Trophoblast cell (in vitro differentiated cells and primary cell): ENCODE data around the gene FKBP9.
"Not testable (repeated sequence)": the region's sequence is repeated elsewhere in the genome, so short reads cannot be mapped to it uniquely, and the experiment has no call there.

Experiments
- DNase-seq, 2 donors: peaks; one replicate each; pipeline ENCODE4 v3.0.0-alpha.2; 2016
- H2AFZ ChIP-seq: 2 replicates; pipeline ENCODE4 v1.6.1; 2013; ENCODE audit warnings: low read length, moderate library complexity, mild to moderate bottlenecking; ENCODE audit not compliant: insufficient read depth, poor library complexity
- H2AK5ac ChIP-seq: 2 replicates; pipeline ENCODE4 v1.6.1; 2013; ENCODE audit warnings: mild to moderate bottlenecking, low read length
- H2BK120ac ChIP-seq: 2 replicates; pipeline ENCODE4 v1.6.1; 2013; ENCODE audit warnings: low read length, mild to moderate bottlenecking, moderate library complexity; ENCODE audit not compliant: insufficient read depth, poor library complexity
- H2BK12ac ChIP-seq: 2 replicates; pipeline ENCODE4 v1.6.1; 2013; ENCODE audit warnings: mild to moderate bottlenecking, low read length, moderate library complexity
- H2BK5ac ChIP-seq: 2 replicates; pipeline ENCODE4 v1.6.1; 2013; ENCODE audit warnings: low read length, low read depth, moderate library complexity, mild to moderate bottlenecking; ENCODE audit not compliant: poor library complexity
- H3K14ac ChIP-seq: 2 replicates; pipeline ENCODE4 v1.6.1; 2013; ENCODE audit warnings: mild to moderate bottlenecking, low read length
- H3K18ac ChIP-seq: 2 replicates; pipeline ENCODE4 v1.6.1; 2013; ENCODE audit warnings: mild to moderate bottlenecking, low read length
- H3K23ac ChIP-seq: 2 replicates; pipeline ENCODE4 v1.6.1; 2013; ENCODE audit warnings: low read length
- H3K27ac ChIP-seq: 2 replicates; pipeline ENCODE4 v1.5.1; 2013; ENCODE audit warnings: low read depth, mild to moderate bottlenecking, inconsistent platforms, low read length, moderate library complexity
- H3K27me3 ChIP-seq: 2 replicates; pipeline ENCODE4 v1.6.1; 2013; ENCODE audit warnings: inconsistent platforms, mild to moderate bottlenecking, low read length, moderate library complexity; ENCODE audit not compliant: insufficient read depth
- H3K36me3 ChIP-seq, 2 experiments: 1 replicate in 1 of 2; 2 replicates in 1 of 2; pipeline ENCODE4 v1.6.1; 2013; ENCODE audit warnings: low read length in 2 of 2, mild to moderate bottlenecking in 2 of 2, moderate library complexity in 1 of 2; ENCODE audit not compliant: insufficient read depth in 2 of 2, control insufficient read depth in 1 of 2
- H3K4ac ChIP-seq: 2 replicates; pipeline ENCODE4 v1.6.1; 2013; ENCODE audit warnings: low read depth, mild to moderate bottlenecking, low read length, moderate library complexity
- H3K4me1 ChIP-seq, 2 experiments: 1 replicate in 1 of 2; 2 replicates in 1 of 2; pipeline ENCODE4 v1.6.1; 2013; ENCODE audit warnings: low read length in 2 of 2, mild to moderate bottlenecking in 2 of 2, moderate library complexity in 1 of 2; ENCODE audit not compliant: insufficient read depth in 2 of 2, control insufficient read depth in 1 of 2
- H3K4me2 ChIP-seq: 2 replicates; pipeline ENCODE4 v1.6.1; 2013; ENCODE audit warnings: inconsistent platforms, mild to moderate bottlenecking, low read length, moderate library complexity
- H3K4me3 ChIP-seq: 2 replicates; pipeline ENCODE4 v1.5.1; 2013; ENCODE audit warnings: mild to moderate bottlenecking, low read depth, low read length, inconsistent platforms
- H3K79me1 ChIP-seq: one replicate; pipeline ENCODE4 v1.6.1; 2013; ENCODE audit warnings: low read length
- H3K79me2 ChIP-seq: 2 replicates; pipeline ENCODE4 v1.6.1; 2013; ENCODE audit warnings: low read length, mild to moderate bottlenecking; ENCODE audit not compliant: control insufficient read depth, insufficient read depth, poor library complexity
- H3K9ac ChIP-seq: 2 replicates; pipeline ENCODE4 v1.6.1; 2013; ENCODE audit warnings: mild to moderate bottlenecking, low read length
- H3K9me3 ChIP-seq: 2 replicates; pipeline ENCODE4 v1.6.1; 2013; ENCODE audit warnings: low read depth, mild to moderate bottlenecking, control low read depth, inconsistent platforms, low read length; ENCODE audit not compliant: insufficient read depth
- H4K12ac ChIP-seq: 2 replicates; pipeline ENCODE4 v1.6.1; 2013; ENCODE audit warnings: low read depth, mild to moderate bottlenecking, low read length, moderate library complexity
- H4K8ac ChIP-seq: 2 replicates; pipeline ENCODE4 v1.6.1; 2013; ENCODE audit warnings: low read depth, mild to moderate bottlenecking, low read length, moderate library complexity
- H4K91ac ChIP-seq: one replicate; pipeline ENCODE4 v1.6.1; 2013; ENCODE audit warnings: low read depth, mild to moderate bottlenecking, low read length, moderate library complexity
- WGBS: extraction: QIAGEN DNeasy Blood & Tissue Kit; methylation state at CpG from one replicate; pipeline ENCODE4 v1.1.7; 2013; ENCODE audit warnings: missing lambda C conversion rate; ENCODE audit not compliant: insufficient read length, insufficient coverage; ENCODE audit errors: extremely low coverage; 5-methylcytosine and 5-hydroxymethylcytosine counted together

FKBP9 gene

DNA sequence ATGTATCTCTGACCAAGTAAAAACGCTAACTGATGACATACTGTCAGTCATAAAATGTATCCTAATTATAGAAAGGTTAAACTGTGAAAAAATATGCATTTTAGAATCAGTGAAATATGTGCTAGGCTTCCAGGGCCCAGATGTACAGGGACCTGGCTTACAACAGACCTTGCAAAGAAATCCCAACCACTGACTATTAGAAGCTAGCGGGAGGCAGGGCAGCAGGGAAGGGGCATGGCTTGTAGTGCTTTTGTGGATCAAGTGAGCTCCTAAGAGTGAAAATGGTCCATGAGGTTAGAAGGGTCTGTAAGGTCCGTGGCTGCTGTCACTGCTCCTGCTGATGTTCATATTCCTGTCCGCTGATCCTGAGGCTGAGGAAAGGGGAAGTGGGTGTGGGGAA, 40.7 kb downstream of the FKBP9 start:
- not testable (repeated sequence) for H2BK12ac ChIP-seq, H4K12ac ChIP-seq, H4K91ac ChIP-seq, H2AK5ac ChIP-seq, DNase-seq, H3K18ac ChIP-seq, H3K27me3 ChIP-seq, H3K4me3 ChIP-seq, H3K4me2 ChIP-seq, H4K8ac ChIP-seq, H2BK120ac ChIP-seq, H3K14ac ChIP-seq, H3K4ac ChIP-seq, H3K79me1 ChIP-seq, H2AFZ ChIP-seq, H3K4me1 ChIP-seq, H3K9ac ChIP-seq, H3K27ac ChIP-seq, H3K23ac ChIP-seq, H3K79me2 ChIP-seq, H2BK5ac ChIP-seq, H3K36me3 ChIP-seq, H3K9me3 ChIP-seq
- WGBS: no CpG with 5 or more reads among the region's 4 CpGs

DNA sequence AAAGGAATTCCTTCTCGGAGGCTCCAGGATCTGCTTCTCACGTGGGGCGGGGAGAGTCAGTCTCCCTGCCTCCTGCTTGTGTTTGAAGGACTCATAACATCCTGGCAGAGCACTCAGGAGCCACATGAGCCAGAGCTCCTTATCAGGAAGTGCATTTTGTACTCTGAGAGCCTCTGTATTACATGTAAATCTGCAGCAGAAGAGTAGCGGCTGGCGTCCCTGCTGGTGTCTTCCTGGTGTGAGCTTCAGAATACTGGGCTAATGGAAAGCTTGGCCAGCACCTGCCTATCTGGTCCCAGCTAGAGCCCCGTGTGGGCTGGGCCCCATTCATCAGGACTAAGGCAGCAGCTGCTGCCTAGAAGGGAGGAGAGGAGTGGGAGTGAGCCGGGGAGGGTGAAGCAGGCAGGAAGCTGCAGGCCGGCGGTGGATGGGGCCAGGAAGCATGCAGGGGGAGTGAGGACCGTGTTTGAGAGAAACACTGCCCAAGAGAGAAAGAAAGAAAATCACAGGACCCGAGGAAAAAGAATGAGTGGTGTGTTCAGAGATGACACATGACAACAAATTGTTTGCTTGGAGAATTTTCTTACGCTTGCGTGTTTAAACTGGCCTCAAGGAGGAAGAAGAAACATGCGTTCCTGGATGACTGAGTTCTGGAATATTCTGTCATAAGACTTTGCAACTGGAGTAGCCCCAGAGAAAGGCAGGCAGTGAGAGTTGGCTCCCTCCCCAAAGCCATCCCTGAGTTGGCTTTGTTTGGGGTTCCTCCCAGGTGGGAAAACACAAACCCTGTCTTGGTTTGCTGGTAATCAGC, 41.3 kb downstream of the FKBP9 start:
- Histone ChIP-seq H4K91ac (peak overlapping the region; percentile 11), H4K8ac (peak overlapping the region; percentile 75), H3K27ac (peak overlapping the region; percentile 9), H3K4me2 (peak overlapping the region; percentile 41), H4K12ac (peak overlapping the region; percentile 36)
- peak in 1 of 2 donors; percentile 3 for DNase-seq
- H2AK5ac ChIP-seq, H3K4me1 ChIP-seq, H3K4me3 ChIP-seq, H3K79me1 ChIP-seq, H2BK5ac ChIP-seq, H3K36me3 ChIP-seq, H2BK12ac ChIP-seq, H3K18ac ChIP-seq, H3K4ac ChIP-seq, H3K9ac ChIP-seq, H3K9me3 ChIP-seq, H2BK120ac ChIP-seq, H2AFZ ChIP-seq, H3K14ac ChIP-seq, H3K23ac ChIP-seq, H3K27me3 ChIP-seq, H3K79me2 ChIP-seq: not testable (repeated sequence)
- no CpG with 5 or more reads among the region's 14 CpGs for WGBS

DNA sequence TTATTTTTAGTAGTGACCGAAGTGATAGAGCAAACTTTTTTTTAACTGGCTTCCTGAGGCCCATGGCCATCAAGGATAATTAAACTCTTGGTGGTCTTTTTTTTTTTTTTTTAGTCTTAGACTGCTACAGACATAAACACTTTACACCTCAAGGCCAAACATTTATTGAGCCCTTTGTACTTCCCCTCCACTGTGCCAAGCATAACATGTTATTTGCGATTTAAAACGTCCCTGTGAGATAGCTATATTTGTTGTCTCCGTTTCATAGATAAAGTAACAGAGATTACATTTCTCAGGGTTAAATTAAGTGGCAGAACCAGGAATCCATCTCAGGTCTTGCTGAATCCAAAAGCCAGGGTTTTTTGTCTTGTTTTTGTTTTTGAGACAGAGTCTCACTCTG, 42.1 kb downstream of the FKBP9 start:
- H3K36me3 ChIP-seq, H3K27ac ChIP-seq, H2AK5ac ChIP-seq, H3K79me2 ChIP-seq, H3K79me1 ChIP-seq, H3K9ac ChIP-seq, H3K14ac ChIP-seq, H2BK12ac ChIP-seq, H4K12ac ChIP-seq, H2BK5ac ChIP-seq, H2BK120ac ChIP-seq, H3K23ac ChIP-seq, H3K27me3 ChIP-seq, H3K4me1 ChIP-seq, H2AFZ ChIP-seq, H4K91ac ChIP-seq, H4K8ac ChIP-seq, H3K9me3 ChIP-seq, H3K4ac ChIP-seq, H3K4me2 ChIP-seq, H3K18ac ChIP-seq, H3K4me3 ChIP-seq, DNase-seq: not testable (repeated sequence)
- WGBS: no CpG with 5 or more reads among the region's 4 CpGs

DNA sequence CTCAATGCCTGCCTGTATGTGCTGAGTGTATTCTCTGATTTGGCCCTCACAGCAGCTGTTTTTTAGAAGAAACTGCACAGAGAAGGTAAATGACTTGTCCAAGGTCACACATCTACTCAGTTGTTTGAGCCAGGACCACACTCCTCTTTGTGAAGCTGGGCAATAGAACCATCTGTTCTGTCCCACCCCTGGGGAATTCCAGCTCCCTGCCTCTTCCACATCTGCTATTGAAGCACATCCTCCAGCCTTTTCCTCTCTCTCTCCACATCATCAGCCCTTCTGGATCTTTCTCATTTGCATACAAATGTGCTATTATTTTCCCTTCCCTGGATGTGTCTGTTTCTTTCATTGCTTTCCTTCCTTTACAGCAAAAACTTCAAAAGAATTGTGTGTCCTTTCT, 45.9 kb downstream of the FKBP9 start:
- H3K14ac ChIP-seq, H2BK12ac ChIP-seq, H3K4me3 ChIP-seq, H3K18ac ChIP-seq, H3K9ac ChIP-seq, H4K12ac ChIP-seq, H2AK5ac ChIP-seq, H3K4me2 ChIP-seq, H3K27ac ChIP-seq, H2BK120ac ChIP-seq, H2AFZ ChIP-seq, H3K4ac ChIP-seq, DNase-seq, H4K91ac ChIP-seq, H3K79me1 ChIP-seq, H3K79me2 ChIP-seq, H3K4me1 ChIP-seq, H2BK5ac ChIP-seq, H4K8ac ChIP-seq, H3K9me3 ChIP-seq, H3K23ac ChIP-seq, H3K27me3 ChIP-seq: not testable (repeated sequence)
- H3K36me3 ChIP-seq: peaks cover 4 to 12% of the 10 kb centered on the region in 2 experiments
